ENCODE data around the gene ABCD1. TPM values are rescaled to one million over a fixed set of nuclear protein-coding genes. Genes with fewer than 3 reads are reported as not detected.
A peak's percentile ranks its signal among the peaks of the same experiment; 100 is the strongest.

ABCD1 gene
- total and polyA plus RNA-seq, 9 of the 15 experiments (the other 6 are each of a cell fraction or from before 2014, with no cell fraction given), result 0.07 to 6.9 (median 2.2) TPM

GRCh38 chrX:153766098-153766817 lies 41.6 kb downstream of the ABCD1 start (continued):
- TF ChIP-seq MYNN (IDR thresholded peaks at IDR 0.05) (no peak), MYNN (CRISPR knock-in tag; IDR thresholded peaks at IDR 0.05) (no peak), JUND (IDR thresholded peaks at IDR 0.05; ENCODE audit: borderline replicate concordance, low read depth, low read length) (peak; percentile 91), JUND (tag; IDR thresholded peaks at IDR 0.05; ENCODE audit: borderline replicate concordance, low read depth, low read length) (peak; percentile 83; the same call in 2 of the 3 replicates), CTBP1 (IDR thresholded peaks at IDR 0.05; ENCODE audit: borderline replicate concordance) (peak; percentile 17; the same call in 1 of the 2 replicates), LCOR (CRISPR knock-in tag; IDR thresholded peaks at IDR 0.05) (no peak), ZFPM2 (CRISPR knock-in tag; IDR thresholded peaks at IDR 0.05) (no peak), ARID1B (IDR thresholded peaks at IDR 0.05) (peak; percentile 56), ETS1 (conservative IDR thresholded peaks at IDR 0.05; ENCODE audit: control insufficient read depth, low read depth, low read length) (no peak; the same call in 1 of the 2 replicates), CBFA2T3 (IDR thresholded peaks at IDR 0.05) (peak; percentile 43), E2F5 (CRISPR knock-in tag; IDR thresholded peaks at IDR 0.05) (no peak), SMARCA4 (IDR thresholded peaks at IDR 0.05) (peak; percentile 48; the same call in 1 of the 2 replicates), SNIP1 (IDR thresholded peaks at IDR 0.05; ENCODE audit: low read depth) (no peak), RUNX1 (IDR thresholded peaks at IDR 0.05; ENCODE audit: low read depth) (no peak), ZNF165 (CRISPR knock-in tag; IDR thresholded peaks at IDR 0.05; ENCODE audit: borderline replicate concordance) (no peak), MXI1 (IDR thresholded peaks at IDR 0.05; ENCODE audit: low read depth, low read length) (no peak), SREBF2 (CRISPR knock-in tag; IDR thresholded peaks at IDR 0.05) (no peak), ZNF41 (CRISPR knock-in tag; conservative IDR thresholded peaks at IDR 0.05) (no peak), ZNF57 (CRISPR knock-in tag; IDR thresholded peaks at IDR 0.05) (no peak), TARDBP (IDR thresholded peaks at IDR 0.05) (no peak), ATF3 (IDR thresholded peaks at IDR 0.05) (peak; percentile 74), ATF3 (CRISPR knock-in tag; conservative IDR thresholded peaks at IDR 0.05) (no peak), ZNF707 (CRISPR knock-in tag; conservative IDR thresholded peaks at IDR 0.05) (no peak), RBM17 (IDR thresholded peaks at IDR 0.05; ENCODE audit: borderline replicate concordance, low read depth, low read length) (no peak), MBD2 (IDR thresholded peaks at IDR 0.05; ENCODE audit: borderline replicate concordance, low read depth) (peak; percentile 33; the same call in 1 of the 2 replicates), KDM4B (IDR thresholded peaks at IDR 0.05; ENCODE audit: borderline replicate concordance in 2 of 2, low read depth in 1 of 2) (0 out of 4 replicates have a peak, but pooled peaks of 1 of the 2 experiments have one; percentile 41), SOX6 (IDR thresholded peaks at IDR 0.05) (0 out of 2 replicates have a peak, but pooled peaks have one; percentile 17), TFE3 (CRISPR knock-in tag; IDR thresholded peaks at IDR 0.05) (no peak)
